Measurements from ENCODE around the gene ENDOV.

The ENDOV gene

DNA sequence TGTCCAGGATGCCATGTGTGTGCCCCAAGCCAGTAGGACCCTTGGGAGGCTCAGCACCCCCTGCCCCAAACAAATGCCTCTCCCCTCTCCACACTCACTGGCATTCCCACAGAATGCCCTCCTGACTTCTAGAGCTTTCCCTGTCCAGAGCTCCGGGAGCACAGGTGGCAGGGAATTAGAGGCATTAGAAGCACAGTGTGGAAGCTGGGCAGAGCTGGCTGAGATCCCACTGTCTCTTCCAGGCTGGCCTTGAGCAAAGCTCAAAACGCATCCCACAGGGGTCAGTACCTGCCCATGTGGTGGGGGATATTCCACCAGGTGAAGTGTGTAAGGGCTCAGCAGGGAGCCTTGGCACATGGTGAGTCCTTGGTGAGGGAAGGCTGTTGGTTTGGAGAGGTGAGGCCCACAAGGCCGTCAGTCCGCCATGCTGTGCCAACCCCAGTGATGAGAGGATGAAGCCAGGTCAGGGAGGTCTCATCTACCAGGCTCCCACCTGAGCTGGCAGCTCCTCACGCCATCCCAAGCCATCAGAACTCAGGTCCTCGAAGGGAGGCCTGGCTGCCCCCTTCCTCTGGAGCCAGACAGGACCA, 18.1 kb downstream of the ENDOV start:
- WGBS, 2 experiments (ENCODE audit: insufficient coverage in 2 of 2) = 81 to 88% methylated on average over 6 of the region's 6 CpGs
- Histone ChIP-seq H3K27ac (ENCODE audit: low read depth, low read length, severe bottlenecking) (no peak overlapping the region), H3K36me3 (ENCODE audit: control insufficient read depth, insufficient read depth, low read length) (no peaks in the 10 kb centered on the region)

DNA sequence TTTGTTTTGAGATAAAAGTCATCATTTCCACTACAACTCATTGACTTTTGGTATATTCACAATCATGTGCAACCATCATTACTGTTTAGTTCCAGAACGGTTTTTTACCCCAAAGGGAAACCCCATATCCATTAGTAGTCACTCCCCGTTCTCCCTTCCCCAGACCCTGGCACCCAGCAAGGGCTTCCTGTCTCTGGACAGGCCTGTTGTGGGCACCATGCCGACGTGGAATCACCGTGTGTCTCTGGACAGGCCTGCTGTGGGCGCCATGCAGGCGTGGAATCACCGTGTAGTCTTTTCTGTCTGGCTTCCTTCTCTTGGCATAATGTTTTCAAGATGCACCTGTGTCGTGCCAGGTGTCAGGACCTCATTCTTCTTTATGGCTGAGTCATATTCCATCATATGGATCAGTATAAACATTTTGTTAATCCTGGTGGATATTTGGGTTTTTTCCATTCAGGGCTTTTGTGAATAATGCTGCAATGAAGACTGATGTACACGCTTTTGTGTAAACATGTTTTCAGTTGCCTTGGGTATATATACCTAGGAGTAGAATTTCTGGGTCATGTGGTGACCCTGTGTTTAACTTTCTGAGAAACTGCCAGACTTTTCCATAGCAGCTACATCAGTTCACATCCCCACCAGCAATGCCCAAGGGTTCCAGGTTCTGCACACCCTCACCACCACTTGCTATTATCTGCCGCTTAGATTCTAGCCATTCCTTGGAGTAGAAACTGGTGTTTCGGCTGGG, 19.1 kb downstream of the ENDOV start:
- no peak overlapping the region for H3K27ac ChIP-seq (ENCODE audit: low read depth, low read length, severe bottlenecking)
- WGBS, 2 experiments (ENCODE audit: insufficient coverage in 2 of 2) = 72 to 74% methylated on average over 10 to 11 of the region's 12 CpGs
- no peak overlapping the region for H3K4me3 ChIP-seq (ENCODE audit: extremely low read depth, insufficient read depth, low read length, poor library complexity, severe bottlenecking)
- no peaks in the 10 kb centered on the region for H3K36me3 ChIP-seq (ENCODE audit: control insufficient read depth, insufficient read depth, low read length)
- no peaks in the 10 kb centered on the region for H3K9me3 ChIP-seq (ENCODE audit: control insufficient read depth, low read length)
- no peaks in the 10 kb centered on the region for H3K4me1 ChIP-seq (ENCODE audit: control insufficient read depth, insufficient read depth, low read length, poor library complexity, severe bottlenecking)

More for the DNA sequence above, 18.1 kb downstream of the ENDOV start:
- Histone ChIP-seq H3K9me3 (ENCODE audit: control insufficient read depth, low read length) (no peaks in the 10 kb centered on the region), H3K4me1 (ENCODE audit: control insufficient read depth, insufficient read depth, low read length, poor library complexity, severe bottlenecking) (no peaks in the 10 kb centered on the region), H3K4me3 (ENCODE audit: extremely low read depth, insufficient read depth, low read length, poor library complexity, severe bottlenecking) (no peak overlapping the region)

- Histone ChIP-seq H3K9me3 (ENCODE audit: control insufficient read depth, low read length) (no peaks in the 10 kb centered on the region), H3K36me3 (ENCODE audit: control insufficient read depth, insufficient read depth, low read length) (no peaks in the 10 kb centered on the region), H3K4me3 (ENCODE audit: extremely low read depth, insufficient read depth, low read length, poor library complexity, severe bottlenecking) (no peak overlapping the region), H3K27ac (ENCODE audit: low read depth, low read length, severe bottlenecking) (no peak overlapping the region), H3K4me1 (ENCODE audit: control insufficient read depth, insufficient read depth, low read length, poor library complexity, severe bottlenecking) (no peaks in the 10 kb centered on the region)
- 72 to 80% methylated on average over 10 of the region's 10 CpGs for WGBS, 2 experiments (ENCODE audit: insufficient coverage in 2 of 2)
Observed at GRCh38 chr17:80437532-80437931, 22.6 kb downstream of the ENDOV start.

DNA sequence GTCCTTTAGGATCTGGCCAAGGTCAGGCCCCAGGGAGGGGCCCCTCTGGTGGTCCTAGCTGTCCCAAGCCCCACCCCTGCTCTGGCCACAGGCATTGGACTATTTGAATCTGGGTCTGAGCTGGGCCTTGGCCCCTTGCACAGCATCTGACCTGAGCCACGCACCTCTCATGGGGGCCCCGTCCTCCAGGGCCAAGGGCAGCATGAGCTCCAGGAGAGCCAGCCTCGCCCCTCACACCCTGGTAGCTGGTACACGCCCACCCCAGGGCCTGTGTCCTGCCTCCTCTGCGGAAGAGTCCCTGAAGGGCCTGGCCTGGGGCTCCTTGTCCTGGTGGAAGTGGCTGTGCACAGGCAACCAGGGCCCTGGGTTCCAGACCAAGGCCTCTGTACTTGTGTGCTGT, 23.8 kb downstream of the ENDOV start:
- H3K4me1 ChIP-seq (ENCODE audit: control insufficient read depth, insufficient read depth, low read length, poor library complexity, severe bottlenecking) = no peaks in the 10 kb centered on the region

DNA sequence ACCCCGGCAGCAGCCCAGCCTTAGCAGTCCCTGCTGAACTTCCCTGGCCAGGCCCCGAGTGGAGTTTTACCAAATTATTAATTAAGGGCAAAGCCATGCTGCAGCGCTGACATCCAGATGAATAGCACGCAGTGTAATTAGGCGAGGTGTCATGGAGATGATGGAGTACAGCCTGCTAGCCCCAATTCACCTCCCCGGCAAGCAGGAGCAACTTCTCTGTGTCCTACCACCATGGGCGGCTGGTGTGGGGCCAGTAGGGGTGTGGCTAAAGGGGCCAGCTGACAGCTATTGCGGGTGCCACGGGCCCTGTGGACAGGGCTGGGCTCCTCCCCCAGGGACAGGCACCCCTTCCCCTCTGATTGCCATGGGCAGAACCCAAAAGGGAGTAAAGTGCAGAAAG, 24.5 kb downstream of the ENDOV start:
- Histone ChIP-seq H3K9me3 (ENCODE audit: control insufficient read depth, low read length) (no peaks in the 10 kb centered on the region), H3K36me3 (ENCODE audit: control insufficient read depth, insufficient read depth, low read length) (no peaks in the 10 kb centered on the region), H3K27ac (ENCODE audit: low read depth, low read length, severe bottlenecking) (no peak overlapping the region), H3K4me3 (ENCODE audit: extremely low read depth, insufficient read depth, low read length, poor library complexity, severe bottlenecking) (no peak overlapping the region), H3K4me1 (ENCODE audit: control insufficient read depth, insufficient read depth, low read length, poor library complexity, severe bottlenecking) (no peaks in the 10 kb centered on the region)
- 73 to 79% methylated on average over 4 to 7 of the region's 9 CpGs for WGBS, 2 experiments (ENCODE audit: insufficient coverage in 2 of 2)

More for the DNA sequence above, 23.8 kb downstream of the ENDOV start:
- Histone ChIP-seq H3K36me3 (ENCODE audit: control insufficient read depth, insufficient read depth, low read length) (no peaks in the 10 kb centered on the region), H3K4me3 (ENCODE audit: extremely low read depth, insufficient read depth, low read length, poor library complexity, severe bottlenecking) (no peak overlapping the region), H3K27ac (ENCODE audit: low read depth, low read length, severe bottlenecking) (no peak overlapping the region), H3K9me3 (ENCODE audit: control insufficient read depth, low read length) (no peaks in the 10 kb centered on the region)
- 85 to 90% methylated on average over 5 of the region's 5 CpGs for WGBS, 2 experiments (ENCODE audit: insufficient coverage in 2 of 2)

DNA sequence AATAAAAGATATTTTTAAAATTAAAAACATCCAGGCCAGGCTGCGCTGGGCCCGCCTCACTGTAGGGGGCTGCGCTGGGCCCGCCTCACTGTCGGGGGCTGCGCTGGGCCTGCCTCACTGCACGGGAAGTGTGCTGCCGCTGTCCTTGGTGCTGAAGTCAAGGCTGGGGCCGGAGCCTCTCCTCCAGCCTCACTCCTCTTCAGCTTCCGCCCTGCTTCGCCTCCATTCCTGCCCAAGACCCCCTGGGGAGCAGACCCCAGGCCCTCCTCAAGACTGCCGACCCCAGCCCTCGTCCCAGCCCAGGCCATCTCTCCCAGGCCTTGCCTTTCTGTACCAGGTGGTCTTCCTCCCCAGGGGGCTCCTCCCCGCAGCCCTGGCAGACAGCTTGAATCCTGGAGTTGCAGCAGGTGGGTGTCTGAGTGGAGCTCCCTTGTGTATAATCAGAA, 26.2 kb downstream of the ENDOV start:
- Histone ChIP-seq H3K9me3 (ENCODE audit: control insufficient read depth, low read length) (no peaks in the 10 kb centered on the region), H3K36me3 (ENCODE audit: control insufficient read depth, insufficient read depth, low read length) (no peaks in the 10 kb centered on the region), H3K4me3 (ENCODE audit: extremely low read depth, insufficient read depth, low read length, poor library complexity, severe bottlenecking) (no peak overlapping the region), H3K27ac (ENCODE audit: low read depth, low read length, severe bottlenecking) (no peak overlapping the region), H3K4me1 (ENCODE audit: control insufficient read depth, insufficient read depth, low read length, poor library complexity, severe bottlenecking) (no peaks in the 10 kb centered on the region)
- 2 to 3% methylated on average over 6 to 11 of the region's 14 CpGs for WGBS, 2 experiments (ENCODE audit: insufficient coverage in 2 of 2)

DNA sequence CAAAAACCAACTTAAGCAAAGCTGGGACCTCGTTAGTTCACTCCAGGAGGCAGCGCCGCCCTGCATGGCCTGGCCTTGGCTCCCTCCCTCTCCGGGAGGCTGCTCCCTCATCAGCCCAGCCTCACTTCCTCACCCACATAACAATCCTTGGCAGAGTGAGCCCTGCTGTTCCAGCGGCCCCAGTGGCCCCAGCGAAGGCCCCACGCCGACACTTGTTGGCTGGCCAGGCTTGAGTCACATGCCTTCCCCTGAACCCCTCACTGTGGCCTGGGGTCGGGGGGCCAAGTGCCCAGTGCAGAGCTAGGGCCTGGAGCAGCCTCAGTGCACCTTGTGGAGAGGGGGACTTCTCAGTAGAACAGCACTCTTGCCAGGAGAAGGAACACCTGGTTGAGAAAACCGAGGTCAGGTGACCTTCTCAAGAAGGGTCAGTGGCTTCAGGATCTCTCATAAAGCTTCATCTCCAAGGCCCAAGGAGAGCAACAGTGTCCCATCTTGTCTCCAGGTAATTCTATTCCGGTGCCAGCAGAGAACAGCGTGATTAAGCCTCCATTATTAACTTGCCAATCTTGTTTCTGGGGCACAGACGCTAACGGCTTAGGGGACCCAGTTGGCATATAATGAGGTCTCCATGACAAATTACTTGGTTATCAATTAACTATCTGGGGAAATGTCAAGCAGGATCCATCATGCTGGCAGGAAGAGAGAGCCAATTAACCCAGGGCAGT, 26.8 kb downstream of the ENDOV start:
- no peaks in the 10 kb centered on the region for H3K36me3 ChIP-seq (ENCODE audit: control insufficient read depth, insufficient read depth, low read length)
- 77 to 86% methylated on average over 9 to 11 of the region's 14 CpGs for WGBS, 2 experiments (ENCODE audit: insufficient coverage in 2 of 2)
- no peaks in the 10 kb centered on the region for H3K9me3 ChIP-seq (ENCODE audit: control insufficient read depth, low read length)
- H3K4me3 ChIP-seq (ENCODE audit: extremely low read depth, insufficient read depth, low read length, poor library complexity, severe bottlenecking) = no peak overlapping the region
- no peak overlapping the region for H3K27ac ChIP-seq (ENCODE audit: low read depth, low read length, severe bottlenecking)
- peaks cover 4% of the 10 kb centered on the region for H3K4me1 ChIP-seq (ENCODE audit: control insufficient read depth, insufficient read depth, low read length, poor library complexity, severe bottlenecking)

DNA sequence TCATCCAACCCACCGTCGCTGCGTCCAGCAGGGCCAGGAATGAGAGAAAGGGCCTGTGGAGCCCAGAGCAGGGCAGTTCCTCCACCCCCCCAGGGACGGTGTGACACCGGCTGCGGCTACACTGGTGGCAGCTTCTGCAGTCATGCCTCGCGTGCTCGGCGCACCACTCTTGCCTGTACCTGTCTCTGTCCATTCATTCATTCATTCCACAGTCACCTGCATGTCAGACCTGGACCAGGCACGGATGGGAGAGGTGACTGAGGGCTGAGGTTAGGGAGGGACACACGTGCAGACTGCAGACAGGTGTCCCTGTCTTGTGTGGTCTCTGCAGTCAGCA, 27.3 kb downstream of the ENDOV start:
- H3K4me1 ChIP-seq (ENCODE audit: control insufficient read depth, insufficient read depth, low read length, poor library complexity, severe bottlenecking) = peaks cover 7% of the 10 kb centered on the region
- H3K36me3 ChIP-seq (ENCODE audit: control insufficient read depth, insufficient read depth, low read length) = no peaks in the 10 kb centered on the region
- no peak overlapping the region for H3K27ac ChIP-seq (ENCODE audit: low read depth, low read length, severe bottlenecking)
- no peaks in the 10 kb centered on the region for H3K9me3 ChIP-seq (ENCODE audit: control insufficient read depth, low read length)
- no peak overlapping the region for H3K4me3 ChIP-seq (ENCODE audit: extremely low read depth, insufficient read depth, low read length, poor library complexity, severe bottlenecking)
- WGBS, 2 experiments (ENCODE audit: insufficient coverage in 2 of 2) = 73 to 79% methylated on average over 5 to 12 of the region's 12 CpGs

GRCh38 chr17:80442764-80443163, 27.8 kb downstream of the ENDOV start:
- Histone ChIP-seq H3K9me3 (ENCODE audit: control insufficient read depth, low read length) (no peaks in the 10 kb centered on the region), H3K4me1 (ENCODE audit: control insufficient read depth, insufficient read depth, low read length, poor library complexity, severe bottlenecking) (peaks cover 7% of the 10 kb centered on the region), H3K36me3 (ENCODE audit: control insufficient read depth, insufficient read depth, low read length) (no peaks in the 10 kb centered on the region), H3K27ac (ENCODE audit: low read depth, low read length, severe bottlenecking) (no peak overlapping the region), H3K4me3 (ENCODE audit: extremely low read depth, insufficient read depth, low read length, poor library complexity, severe bottlenecking) (no peak overlapping the region)
- 77 to 89% methylated on average over 2 to 3 of the region's 4 CpGs for WGBS, 2 experiments (ENCODE audit: insufficient coverage in 2 of 2)

DNA sequence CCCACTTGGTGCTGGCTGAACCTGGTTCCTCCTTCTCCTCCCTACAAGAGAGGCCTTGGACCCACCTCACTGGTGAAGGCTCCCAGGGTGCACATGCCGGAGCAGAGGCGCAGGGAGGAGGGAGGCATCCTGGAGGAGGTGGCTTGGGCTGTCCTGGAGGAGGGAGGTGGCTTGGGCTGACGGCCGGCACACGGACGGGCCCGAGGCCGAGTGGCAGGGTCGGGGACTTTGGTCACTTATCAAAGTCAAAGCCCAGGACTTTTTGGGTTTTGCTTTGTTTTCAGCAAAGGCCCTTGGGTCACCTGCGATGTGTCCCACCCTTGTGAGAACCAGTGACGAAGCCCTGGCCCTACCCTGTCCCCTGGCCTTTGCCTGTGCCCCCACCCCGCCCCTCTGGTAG, 28.5 kb downstream of the ENDOV start:
- WGBS, 2 experiments (ENCODE audit: insufficient coverage in 2 of 2) = 52 to 59% methylated on average over 4 to 11 of the region's 12 CpGs
- no peaks in the 10 kb centered on the region for H3K36me3 ChIP-seq (ENCODE audit: control insufficient read depth, insufficient read depth, low read length)
- no peak overlapping the region for H3K27ac ChIP-seq (ENCODE audit: low read depth, low read length, severe bottlenecking)
- H3K9me3 ChIP-seq (ENCODE audit: control insufficient read depth, low read length) = no peaks in the 10 kb centered on the region
- H3K4me1 ChIP-seq (ENCODE audit: control insufficient read depth, insufficient read depth, low read length, poor library complexity, severe bottlenecking) = peaks cover 7% of the 10 kb centered on the region
- H3K4me3 ChIP-seq (ENCODE audit: extremely low read depth, insufficient read depth, low read length, poor library complexity, severe bottlenecking) = no peak overlapping the region

Measured in mesodermal cell (in vitro differentiated cells).